ENCODE results near the gene ALKBH6. TPM values are rescaled to one million over a fixed set of nuclear protein-coding genes. Genes with fewer than 3 reads are reported as not detected.

ALKBH6 gene
- total and polyA plus RNA-seq, 9 of the 15 experiments (the other 6 are each of a cell fraction or from before 2014, with no cell fraction given), result 0.67 to 62.0 (median 34.5) TPM

GRCh38 chr19:36032251-36033104 is 18.5 kb upstream of the ALKBH6 start, which contains the start of gene CLIP3:
Gene CLIP3, minus strand, starts transcription at chr19:36032873. Its CDS starts 516 bp downstream, at chr19:36032357.
- CTCF ChIA-PET (ENCODE audit: low intra/inter-chr PET ratio), result no interaction called here
- no TSS peak for BruUV-seq (replicated peaks)
- no peak within 1 kb of the TSS for H2AFZ ChIP-seq (ENCODE audit: low read depth, low read length)
- H3K4me1 ChIP-seq (replicated peaks in 1 of 2; ENCODE audit: control insufficient read depth in 2 of 2, insufficient read depth in 2 of 2, low read length in 2 of 2), result peaks cover 19 to 29% of the 10 kb centered on the region in 2 experiments
- FAIRE-seq, result no peak
- no peak for TF ChIP-seq ERF (CRISPR knock-in tag; IDR thresholded peaks at IDR 0.05)
- 0 out of 2 replicates have a peak, but pooled peaks have one; percentile 19 for TF ChIP-seq POLR2G (IDR thresholded peaks at IDR 0.05; ENCODE audit: low read depth, low read length)
- TF ChIP-seq ZBTB33 (CRISPR knock-in tag; IDR thresholded peaks at IDR 0.05), result peak; percentile 48; the same call in 1 of the 2 replicates
- no peak for TF ChIP-seq PATZ1 (CRISPR knock-in tag; IDR thresholded peaks at IDR 0.05; ENCODE audit: borderline replicate concordance)
- TF ChIP-seq BACH1 (tag; IDR thresholded peaks at IDR 0.05), result no peak
- no peak for TF ChIP-seq ARID1B (IDR thresholded peaks at IDR 0.05)
- no peak for TF ChIP-seq THRA (IDR thresholded peaks at IDR 0.05)
- TF ChIP-seq MCM3 (IDR thresholded peaks at IDR 0.05), result no peak
- no peak for TF ChIP-seq KDM1A (IDR thresholded peaks at IDR 0.05)
- TF ChIP-seq ZFPM2 (CRISPR knock-in tag; IDR thresholded peaks at IDR 0.05), result no peak
- TF ChIP-seq RBM25 (IDR thresholded peaks at IDR 0.05; ENCODE audit: low read depth, low read length, severe bottlenecking), result no peak
- H3K79me2 ChIP-seq (ENCODE audit: control insufficient read depth, insufficient read depth, low read length), result no peaks in the 10 kb centered on the region
- peak within 1 kb of the TSS in 1 of 2 experiments; percentile 45; a peak in 1 of 4 replicates for H3K9ac ChIP-seq (ENCODE audit: insufficient read depth in 1 of 2, low read depth in 2 of 2, low read length in 2 of 2)
- WGBS (ENCODE audit: insufficient coverage, low coverage, missing lambda C conversion rate), result 84% methylated on average over 8 of the region's 51 CpGs
- POLR2A ChIA-PET, result no interaction called here
- no peaks in the 10 kb centered on the region for H3K27me3 ChIP-seq (ENCODE audit: control insufficient read depth in 2 of 2, insufficient read depth in 2 of 2, low read length in 2 of 2)
- peaks cover 3% of the 10 kb centered on the region for H3K9me1 ChIP-seq (ENCODE audit: control insufficient read depth, insufficient read depth, low read length)
- no peak within 1 kb of the TSS for H3K4me3 ChIP-seq
- no peaks in the 10 kb centered on the region for H3K9me3 ChIP-seq (replicated peaks; ENCODE audit: control insufficient read depth, insufficient read depth, low read depth, low read length)
- in situ Hi-C loops (cut with MboI), result no loop called here
- H3K27ac ChIP-seq (ENCODE audit: extremely low read depth, low read depth, low read length), result no peak within 1 kb of the TSS
- peak in 2 of 4 experiments; percentile 39 to 44 for DNase-seq (ENCODE audit: extremely low read depth in 1 of 4, low spot score in 3 of 4)
- H3K4me2 ChIP-seq (ENCODE audit: insufficient read depth, low read length), result no peak within 1 kb of the TSS
- intact Hi-C loops (cut with micrococcal nuclease), result no loop called here
- ATAC-seq, result no peak
- no peaks in the 10 kb centered on the region for H4K20me1 ChIP-seq (replicated peaks; ENCODE audit: control insufficient read depth, insufficient read depth, low read length)
- H3K36me3 ChIP-seq (ENCODE audit: control insufficient read depth, insufficient read depth, low read length), result peaks cover 18% of the 10 kb centered on the region; the same call in 2 of the 3 replicates

Measured in K562 (cell line).